ENCODE measurements around the gene BCAS1. TPM values are rescaled to one million over a fixed set of nuclear protein-coding genes. Genes with fewer than 3 reads are reported as not detected.

BCAS1 gene
- total RNA-seq, 1 experiment from 2014 or later = 4.0 TPM

DNA sequence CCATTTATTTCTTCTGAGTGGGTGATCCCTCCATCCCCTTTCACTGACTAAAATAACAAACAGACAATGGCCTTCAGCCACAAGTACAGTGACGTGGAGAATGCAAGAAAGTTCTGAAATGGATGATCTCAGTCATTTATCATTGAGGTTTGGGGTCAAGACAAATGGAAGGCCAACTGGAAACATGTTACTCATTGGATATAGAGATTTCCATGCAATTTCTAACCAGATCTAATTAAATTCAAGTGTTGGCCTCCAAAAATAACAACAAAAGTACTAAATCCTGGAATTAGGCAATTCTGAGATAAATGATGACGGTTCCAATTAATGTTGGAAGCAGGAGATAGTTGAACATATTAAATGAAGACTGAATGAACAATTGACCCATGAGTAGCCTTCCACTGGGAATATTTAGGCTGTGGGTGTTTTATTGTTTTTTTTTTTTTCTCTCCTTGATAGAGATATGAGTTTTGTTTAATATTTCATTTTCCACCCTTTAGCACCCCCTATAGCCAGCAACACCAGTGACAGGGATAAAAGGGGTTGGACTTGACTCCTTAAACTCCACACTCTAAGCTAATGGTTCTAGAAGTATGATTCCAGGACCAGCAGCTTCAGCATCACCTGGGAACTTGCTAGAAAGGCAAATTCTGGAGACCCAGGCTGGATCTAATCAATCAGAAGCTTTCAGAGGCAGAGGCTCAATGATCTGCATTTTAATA lies 112.8 kb downstream of the BCAS1 start:
- Histone ChIP-seq H4K20me1 (ENCODE audit: insufficient read depth) (no peaks in the 10 kb centered on the region), H3K9me2 (ENCODE audit: insufficient read depth) (no peaks in the 10 kb centered on the region), H3K9me3 (ENCODE audit: insufficient read depth, low read depth) (0 out of 2 replicates have a peak, but pooled peaks cover 5% of the 10 kb centered on the region), H3K4me1 (replicated peaks; ENCODE audit: insufficient read depth) (no peaks in the 10 kb centered on the region), H3K4me2 (no peak overlapping the region), H3K4me3 (no peak overlapping the region), H2AFZ (no peak overlapping the region), H3F3A (ENCODE audit: insufficient read depth, low read depth) (no peaks in the 10 kb centered on the region), H3K79me2 (ENCODE audit: low read depth) (no peaks in the 10 kb centered on the region), H3K27me3 (ENCODE audit: insufficient read depth, low read depth) (no peaks in the 10 kb centered on the region), H3K36me3 (ENCODE audit: low read depth) (no peaks in the 10 kb centered on the region), H3K27ac (no peak overlapping the region)
- DNase-seq = no peak
- no peak for TF ChIP-seq EZH2 (IDR thresholded peaks at IDR 0.05; ENCODE audit: low read depth)
- TF ChIP-seq, protein P1, sequence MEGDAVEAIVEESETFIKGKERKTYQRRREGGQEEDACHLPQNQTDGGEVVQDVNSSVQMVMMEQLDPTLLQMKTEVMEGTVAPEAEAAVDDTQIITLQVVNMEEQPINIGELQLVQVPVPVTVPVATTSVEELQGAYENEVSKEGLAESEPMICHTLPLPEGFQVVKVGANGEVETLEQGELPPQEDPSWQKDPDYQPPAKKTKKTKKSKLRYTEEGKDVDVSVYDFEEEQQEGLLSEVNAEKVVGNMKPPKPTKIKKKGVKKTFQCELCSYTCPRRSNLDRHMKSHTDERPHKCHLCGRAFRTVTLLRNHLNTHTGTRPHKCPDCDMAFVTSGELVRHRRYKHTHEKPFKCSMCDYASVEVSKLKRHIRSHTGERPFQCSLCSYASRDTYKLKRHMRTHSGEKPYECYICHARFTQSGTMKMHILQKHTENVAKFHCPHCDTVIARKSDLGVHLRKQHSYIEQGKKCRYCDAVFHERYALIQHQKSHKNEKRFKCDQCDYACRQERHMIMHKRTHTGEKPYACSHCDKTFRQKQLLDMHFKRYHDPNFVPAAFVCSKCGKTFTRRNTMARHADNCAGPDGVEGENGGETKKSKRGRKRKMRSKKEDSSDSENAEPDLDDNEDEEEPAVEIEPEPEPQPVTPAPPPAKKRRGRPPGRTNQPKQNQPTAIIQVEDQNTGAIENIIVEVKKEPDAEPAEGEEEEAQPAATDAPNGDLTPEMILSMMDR (conservative IDR thresholded peaks at IDR 0.05) = peak; percentile 47; the same call in 1 of the 2 replicates
- CTCF ChIA-PET = interaction anchor here (0.6 kb wide), 1 partner anchor 18 kb away, joined by 3 read pairs; no protein-coding TSS in a partner anchor
- BruUV-seq (replicated peaks) = no TSS peak
- POLR2A ChIA-PET (ENCODE audit: unreplicated experiment) = no interaction called here
- intact Hi-C loops (cut with micrococcal nuclease; ENCODE audit: unreplicated experiment) = no loop called here

DNA sequence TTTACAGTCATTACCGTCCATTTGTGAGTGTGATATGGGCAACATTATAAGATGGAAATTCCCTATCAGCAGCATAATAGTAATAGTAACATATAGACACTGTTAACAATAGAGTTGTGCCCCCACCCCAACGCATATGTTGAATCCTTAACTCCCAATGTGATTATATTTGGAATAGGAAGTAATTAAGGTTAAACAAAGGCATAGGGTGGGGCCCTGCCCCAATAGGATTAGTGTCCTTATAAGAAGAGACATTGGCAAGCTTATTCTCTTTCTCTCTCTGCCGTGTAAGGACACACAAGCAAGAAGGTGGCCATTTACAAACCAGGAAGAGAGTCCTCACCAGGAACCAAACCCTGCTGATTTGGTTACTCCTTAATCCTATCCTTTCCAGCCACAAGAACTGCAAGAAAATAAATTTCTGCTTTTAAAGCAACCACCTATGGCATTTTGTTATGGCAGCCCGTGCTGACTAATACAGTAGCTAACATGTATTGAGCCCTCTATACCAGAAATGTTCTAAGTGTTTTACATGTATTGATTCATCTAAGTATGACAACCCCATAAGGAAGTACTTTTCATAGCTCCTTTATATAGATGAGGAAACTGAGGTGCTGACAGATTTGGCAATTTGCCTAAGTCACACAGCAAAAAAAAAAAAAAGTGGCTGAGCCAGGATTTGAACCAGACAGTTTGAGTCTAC lies 114.2 kb downstream of the BCAS1 start:
- Histone ChIP-seq H3K27me3 (ENCODE audit: insufficient read depth, low read depth) (no peaks in the 10 kb centered on the region), H4K20me1 (ENCODE audit: insufficient read depth) (no peaks in the 10 kb centered on the region), H3K9me3 (ENCODE audit: insufficient read depth, low read depth) (0 out of 2 replicates have a peak, but pooled peaks cover 5% of the 10 kb centered on the region), H3K27ac (no peak overlapping the region), H2AFZ (no peak overlapping the region), H3K36me3 (ENCODE audit: low read depth) (no peaks in the 10 kb centered on the region), H3K9me2 (ENCODE audit: insufficient read depth) (no peaks in the 10 kb centered on the region), H3K79me2 (ENCODE audit: low read depth) (no peaks in the 10 kb centered on the region), H3K4me3 (no peak overlapping the region), H3K4me1 (replicated peaks; ENCODE audit: insufficient read depth) (no peaks in the 10 kb centered on the region), H3F3A (ENCODE audit: insufficient read depth, low read depth) (no peaks in the 10 kb centered on the region), H3K4me2 (no peak overlapping the region)
- CTCF ChIA-PET = interaction anchor here (0.6 kb wide), 1 partner anchor 153 kb away, joined by 4 read pairs; no protein-coding TSS in a partner anchor
- DNase-seq = no peak
- intact Hi-C loops (cut with micrococcal nuclease; ENCODE audit: unreplicated experiment) = no loop called here
- BruUV-seq (replicated peaks) = no TSS peak
- POLR2A ChIA-PET (ENCODE audit: unreplicated experiment) = no interaction called here
- TF ChIP-seq, protein P1 (conservative IDR thresholded peaks at IDR 0.05) = no peak
- TF ChIP-seq EZH2 (IDR thresholded peaks at IDR 0.05; ENCODE audit: low read depth) = no peak

DNA sequence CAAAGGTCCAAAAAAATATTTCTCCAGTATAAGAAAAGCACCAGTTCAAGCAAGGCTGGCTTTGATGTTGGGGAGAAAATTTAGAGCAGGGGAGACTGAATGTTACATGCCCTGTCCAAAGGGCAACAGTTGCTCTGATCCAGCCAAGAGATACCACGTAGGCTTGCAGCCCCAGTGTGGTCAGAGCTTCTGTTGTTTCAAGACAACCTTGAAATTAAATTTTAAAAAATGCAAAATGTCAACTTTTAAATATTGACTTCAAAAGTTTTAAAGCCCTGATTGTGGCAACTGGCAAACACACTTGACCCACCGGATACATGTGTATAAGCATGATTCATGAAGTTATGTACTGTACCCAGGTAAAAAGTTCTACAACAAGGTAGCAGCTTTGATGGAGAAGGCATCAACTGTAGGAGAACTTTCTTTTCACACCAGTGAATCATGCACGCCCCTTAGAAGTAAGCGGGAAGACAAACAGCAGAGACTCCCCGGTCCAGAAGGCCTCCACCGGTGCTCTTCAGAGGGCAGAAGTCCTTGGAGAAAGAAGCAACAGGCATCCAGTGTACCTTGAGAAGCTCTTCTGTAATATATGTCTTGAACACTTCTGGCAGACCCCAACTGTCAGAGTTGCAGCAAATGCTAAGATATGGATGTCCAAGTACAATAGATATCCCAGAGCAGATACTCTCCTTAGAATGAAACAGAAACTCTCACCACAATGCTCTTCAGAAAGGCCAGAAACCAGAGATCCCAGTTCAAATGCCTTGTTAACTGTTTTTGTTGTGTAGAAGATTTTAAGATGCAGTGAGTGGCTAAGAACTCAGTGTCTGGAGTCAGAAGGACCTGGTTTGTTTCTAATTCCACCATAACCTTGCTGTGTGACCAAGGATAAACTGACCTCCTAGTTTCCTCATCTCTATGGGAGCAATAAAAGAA lies 115.4 kb downstream of the BCAS1 start:
- TF ChIP-seq, protein P1 (conservative IDR thresholded peaks at IDR 0.05) = no peak
- no peak for TF ChIP-seq EZH2 (IDR thresholded peaks at IDR 0.05; ENCODE audit: low read depth)
- Histone ChIP-seq H3K4me1 (replicated peaks; ENCODE audit: insufficient read depth) (no peaks in the 10 kb centered on the region), H3K79me2 (ENCODE audit: low read depth) (no peaks in the 10 kb centered on the region), H3K9me2 (ENCODE audit: insufficient read depth) (no peaks in the 10 kb centered on the region), H2AFZ (no peak overlapping the region), H3K9me3 (ENCODE audit: insufficient read depth, low read depth) (0 out of 2 replicates have a peak, but pooled peaks cover 5% of the 10 kb centered on the region), H3K4me3 (no peak overlapping the region), H3K4me2 (no peak overlapping the region), H3K27ac (no peak overlapping the region), H4K20me1 (ENCODE audit: insufficient read depth) (no peaks in the 10 kb centered on the region), H3K36me3 (ENCODE audit: low read depth) (no peaks in the 10 kb centered on the region), H3K27me3 (ENCODE audit: insufficient read depth, low read depth) (no peaks in the 10 kb centered on the region), H3F3A (ENCODE audit: insufficient read depth, low read depth) (no peaks in the 10 kb centered on the region)
- intact Hi-C loops (cut with micrococcal nuclease; ENCODE audit: unreplicated experiment) = no loop called here
- POLR2A ChIA-PET (ENCODE audit: unreplicated experiment) = no interaction called here
- DNase-seq = no peak
- CTCF ChIA-PET = no interaction called here
- BruUV-seq (replicated peaks) = no TSS peak
